Measurements from ENCODE around the gene PRPF19. TPM values are rescaled to one million over a fixed set of nuclear protein-coding genes. Genes with fewer than 3 reads are reported as not detected.

The PRPF19 gene
- total RNA-seq, 1 donor, result 39.8 TPM

DNA sequence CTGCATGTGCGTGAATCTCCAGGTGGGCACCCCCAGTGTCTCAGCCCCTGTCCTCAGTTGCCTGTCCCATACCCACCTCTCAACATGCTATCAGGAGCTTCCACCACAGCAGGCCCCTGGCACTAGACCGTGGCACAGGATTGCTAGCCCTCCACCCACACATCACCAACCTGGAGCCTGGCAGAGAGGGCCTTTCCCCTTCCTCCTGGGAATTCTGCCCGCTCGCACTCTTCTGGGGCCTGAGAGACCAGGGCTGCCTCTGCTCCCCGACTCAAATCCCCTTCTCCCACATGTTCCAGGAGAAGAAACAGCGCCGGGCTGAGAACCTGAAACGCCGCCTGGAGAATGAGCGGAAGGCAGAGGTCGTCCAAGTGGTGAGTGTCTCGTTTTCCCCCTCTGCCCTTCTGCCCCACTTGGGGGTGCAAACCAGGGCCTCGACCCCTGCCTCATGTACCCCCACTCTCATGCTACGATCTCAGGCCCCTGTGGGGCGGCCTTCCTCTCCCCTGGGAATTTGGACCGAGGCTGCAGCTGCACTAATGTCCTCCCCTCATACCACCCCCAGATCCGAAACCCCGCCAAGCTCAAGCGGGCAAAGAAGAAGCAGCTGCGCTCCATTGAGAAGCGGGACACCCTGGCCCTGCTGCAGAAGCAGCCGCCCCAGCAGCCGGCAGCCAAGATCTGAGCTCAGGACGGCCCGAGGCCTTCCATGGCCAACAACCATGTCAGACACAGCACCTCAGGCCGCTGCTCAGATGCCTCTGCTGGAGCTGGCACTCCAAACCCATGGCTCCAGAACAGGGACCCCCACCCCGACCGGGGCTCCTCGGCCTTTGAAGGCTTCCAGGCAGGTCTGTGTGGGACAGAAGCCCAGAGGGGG lies 56.5 kb downstream of the PRPF19 start:
- DNase-seq (ENCODE audit: insufficient read length, low spot score, missing footprints), result peak; percentile 85
- TF ChIP-seq, protein P1, sequence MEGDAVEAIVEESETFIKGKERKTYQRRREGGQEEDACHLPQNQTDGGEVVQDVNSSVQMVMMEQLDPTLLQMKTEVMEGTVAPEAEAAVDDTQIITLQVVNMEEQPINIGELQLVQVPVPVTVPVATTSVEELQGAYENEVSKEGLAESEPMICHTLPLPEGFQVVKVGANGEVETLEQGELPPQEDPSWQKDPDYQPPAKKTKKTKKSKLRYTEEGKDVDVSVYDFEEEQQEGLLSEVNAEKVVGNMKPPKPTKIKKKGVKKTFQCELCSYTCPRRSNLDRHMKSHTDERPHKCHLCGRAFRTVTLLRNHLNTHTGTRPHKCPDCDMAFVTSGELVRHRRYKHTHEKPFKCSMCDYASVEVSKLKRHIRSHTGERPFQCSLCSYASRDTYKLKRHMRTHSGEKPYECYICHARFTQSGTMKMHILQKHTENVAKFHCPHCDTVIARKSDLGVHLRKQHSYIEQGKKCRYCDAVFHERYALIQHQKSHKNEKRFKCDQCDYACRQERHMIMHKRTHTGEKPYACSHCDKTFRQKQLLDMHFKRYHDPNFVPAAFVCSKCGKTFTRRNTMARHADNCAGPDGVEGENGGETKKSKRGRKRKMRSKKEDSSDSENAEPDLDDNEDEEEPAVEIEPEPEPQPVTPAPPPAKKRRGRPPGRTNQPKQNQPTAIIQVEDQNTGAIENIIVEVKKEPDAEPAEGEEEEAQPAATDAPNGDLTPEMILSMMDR (IDR thresholded peaks at IDR 0.05; ENCODE audit: extremely low read depth, low read depth, low read length), result no peak
- Histone ChIP-seq H3K36me3 (ENCODE audit: insufficient read depth, low read length) (peaks cover 12% of the 10 kb centered on the region), H3K27me3 (ENCODE audit: insufficient read depth, low read length) (no peaks in the 10 kb centered on the region), H3K79me2 (ENCODE audit: insufficient read depth, low read length) (peaks cover 11% of the 10 kb centered on the region), H3K9me3 (ENCODE audit: low read depth, low read length) (no peaks in the 10 kb centered on the region), H3K27ac (ENCODE audit: low read depth, low read length) (no peak overlapping the region), H3K4me1 (ENCODE audit: insufficient read depth, low read length) (no peaks in the 10 kb centered on the region), H3K4me3 (ENCODE audit: insufficient read depth, low read length) (no peak overlapping the region), H2AFZ (ENCODE audit: low read length) (no peak overlapping the region), H3K4me2 (ENCODE audit: insufficient read depth, low read length) (no peak overlapping the region), H4K20me1 (ENCODE audit: insufficient read depth, low read length) (peaks cover 3% of the 10 kb centered on the region)

DNA sequence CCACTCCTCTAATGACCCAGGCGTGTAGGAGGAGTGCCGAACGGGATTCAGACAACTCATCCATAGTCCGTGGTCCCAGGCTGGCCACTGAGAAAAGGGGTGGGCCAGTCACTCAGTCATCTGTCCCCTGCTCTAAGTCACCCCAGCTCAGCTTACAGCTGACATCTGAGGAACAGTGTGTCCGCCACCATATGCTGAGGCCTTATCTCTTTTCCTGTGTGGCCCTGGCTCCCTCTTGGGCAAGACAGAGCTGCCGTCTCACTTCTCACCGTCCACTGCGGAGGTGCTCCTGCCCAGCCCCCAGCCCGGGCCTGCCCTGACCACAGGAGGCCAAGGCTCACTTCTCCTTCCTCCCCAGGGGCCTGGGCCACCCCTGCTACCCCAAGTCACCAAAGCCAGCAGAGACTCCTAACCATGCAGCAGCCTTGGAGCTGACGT lies 57.7 kb downstream of the PRPF19 start:
- TF ChIP-seq, protein P1 (IDR thresholded peaks at IDR 0.05; ENCODE audit: extremely low read depth, low read depth, low read length), result no peak
- Histone ChIP-seq H3K4me1 (ENCODE audit: insufficient read depth, low read length) (peaks cover 10% of the 10 kb centered on the region), H3K4me2 (ENCODE audit: insufficient read depth, low read length) (no peak overlapping the region), H3K4me3 (ENCODE audit: insufficient read depth, low read length) (no peak overlapping the region), H3K27me3 (ENCODE audit: insufficient read depth, low read length) (no peaks in the 10 kb centered on the region), H2AFZ (ENCODE audit: low read length) (no peak overlapping the region), H3K27ac (ENCODE audit: low read depth, low read length) (no peak overlapping the region), H3K36me3 (ENCODE audit: insufficient read depth, low read length) (peaks cover 12% of the 10 kb centered on the region), H4K20me1 (ENCODE audit: insufficient read depth, low read length) (peaks cover 7% of the 10 kb centered on the region), H3K79me2 (ENCODE audit: insufficient read depth, low read length) (peaks cover 22% of the 10 kb centered on the region), H3K9me3 (ENCODE audit: low read depth, low read length) (no peaks in the 10 kb centered on the region)
- DNase-seq (ENCODE audit: insufficient read length, low spot score, missing footprints), result peak; percentile 71

DNA sequence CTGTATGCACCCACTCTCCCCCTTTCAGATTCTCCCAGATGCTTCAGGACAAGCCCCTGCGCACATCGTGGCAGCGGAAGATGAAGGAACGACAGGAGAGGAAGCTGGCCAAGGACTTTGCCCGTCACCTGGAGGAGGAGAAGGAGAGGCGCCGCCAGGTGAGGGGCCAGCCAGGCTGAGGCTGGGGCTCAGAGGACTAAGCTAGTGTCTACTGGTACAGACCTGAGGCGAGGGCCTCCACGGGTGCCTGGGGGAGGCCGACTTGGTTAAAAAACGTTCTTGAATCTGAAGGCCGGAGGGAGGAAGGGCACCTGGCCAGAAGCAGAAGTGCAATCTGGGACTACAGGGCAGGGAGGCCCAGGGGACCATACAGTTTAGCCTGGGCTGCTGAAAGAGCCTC lies 58.5 kb downstream of the PRPF19 start:
- no peak overlapping the region for H3K4me2 ChIP-seq (ENCODE audit: insufficient read depth, low read length)
- H3K27me3 ChIP-seq (ENCODE audit: insufficient read depth, low read length), result no peaks in the 10 kb centered on the region
- no peaks in the 10 kb centered on the region for H3K9me3 ChIP-seq (ENCODE audit: low read depth, low read length)
- no peak for DNase-seq (ENCODE audit: insufficient read length, low spot score, missing footprints)
- H2AFZ ChIP-seq (ENCODE audit: low read length), result no peak overlapping the region
- H4K20me1 ChIP-seq (ENCODE audit: insufficient read depth, low read length), result peaks cover 7% of the 10 kb centered on the region
- peaks cover 12% of the 10 kb centered on the region for H3K36me3 ChIP-seq (ENCODE audit: insufficient read depth, low read length)
- no peak overlapping the region for H3K27ac ChIP-seq (ENCODE audit: low read depth, low read length)
- no peak overlapping the region for H3K4me3 ChIP-seq (ENCODE audit: insufficient read depth, low read length)
- peaks cover 31% of the 10 kb centered on the region for H3K79me2 ChIP-seq (ENCODE audit: insufficient read depth, low read length)
- TF ChIP-seq, protein P1 (IDR thresholded peaks at IDR 0.05; ENCODE audit: extremely low read depth, low read depth, low read length), result no peak
- H3K4me1 ChIP-seq (ENCODE audit: insufficient read depth, low read length), result peaks cover 18% of the 10 kb centered on the region

DNA sequence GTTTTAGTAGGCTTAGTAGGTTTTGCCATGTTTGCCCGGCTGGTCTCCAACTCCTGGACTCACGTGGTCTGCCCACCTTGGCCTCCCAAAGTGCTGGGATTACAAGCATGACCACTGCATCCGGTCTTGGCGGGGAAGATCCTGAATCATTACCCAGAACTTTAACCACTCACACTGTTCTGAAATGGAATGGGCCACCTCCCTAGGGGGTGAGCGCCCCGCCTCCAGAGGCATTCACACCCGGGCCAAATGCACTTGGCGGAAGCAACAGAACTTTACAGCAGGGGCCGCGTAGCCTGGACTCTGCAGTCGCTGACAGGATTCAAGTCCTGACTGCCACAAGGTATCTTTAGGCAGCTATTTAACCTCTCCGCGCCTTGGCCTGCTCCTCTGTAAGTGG lies 59.1 kb downstream of the PRPF19 start:
- no peak overlapping the region for H2AFZ ChIP-seq (ENCODE audit: low read length)
- H3K4me3 ChIP-seq (ENCODE audit: insufficient read depth, low read length), result no peak overlapping the region
- peaks cover 37% of the 10 kb centered on the region for H3K79me2 ChIP-seq (ENCODE audit: insufficient read depth, low read length)
- no peak overlapping the region for H3K27ac ChIP-seq (ENCODE audit: low read depth, low read length)
- H3K36me3 ChIP-seq (ENCODE audit: insufficient read depth, low read length), result peaks cover 12% of the 10 kb centered on the region
- peaks cover 23% of the 10 kb centered on the region for H3K4me1 ChIP-seq (ENCODE audit: insufficient read depth, low read length)
- TF ChIP-seq, protein P1 (IDR thresholded peaks at IDR 0.05; ENCODE audit: extremely low read depth, low read depth, low read length), result no peak
- no peaks in the 10 kb centered on the region for H3K9me3 ChIP-seq (ENCODE audit: low read depth, low read length)
- no peak overlapping the region for H3K4me2 ChIP-seq (ENCODE audit: insufficient read depth, low read length)
- peaks cover 7% of the 10 kb centered on the region for H4K20me1 ChIP-seq (ENCODE audit: insufficient read depth, low read length)
- H3K27me3 ChIP-seq (ENCODE audit: insufficient read depth, low read length), result no peaks in the 10 kb centered on the region
- DNase-seq (ENCODE audit: insufficient read length, low spot score, missing footprints), result no peak

Data from osteoblast (primary cell).